ENCODE data around the gene ZNF672. TPM values are rescaled to one million over a fixed set of nuclear protein-coding genes. Genes with fewer than 3 reads are reported as not detected.

Gene ZNF672
- total and polyA plus RNA-seq, 2 of the 13 experiments (the other 11 are each of a cell fraction or from before 2014, with no cell fraction given): 17.2 to 22.9 TPM

DNA sequence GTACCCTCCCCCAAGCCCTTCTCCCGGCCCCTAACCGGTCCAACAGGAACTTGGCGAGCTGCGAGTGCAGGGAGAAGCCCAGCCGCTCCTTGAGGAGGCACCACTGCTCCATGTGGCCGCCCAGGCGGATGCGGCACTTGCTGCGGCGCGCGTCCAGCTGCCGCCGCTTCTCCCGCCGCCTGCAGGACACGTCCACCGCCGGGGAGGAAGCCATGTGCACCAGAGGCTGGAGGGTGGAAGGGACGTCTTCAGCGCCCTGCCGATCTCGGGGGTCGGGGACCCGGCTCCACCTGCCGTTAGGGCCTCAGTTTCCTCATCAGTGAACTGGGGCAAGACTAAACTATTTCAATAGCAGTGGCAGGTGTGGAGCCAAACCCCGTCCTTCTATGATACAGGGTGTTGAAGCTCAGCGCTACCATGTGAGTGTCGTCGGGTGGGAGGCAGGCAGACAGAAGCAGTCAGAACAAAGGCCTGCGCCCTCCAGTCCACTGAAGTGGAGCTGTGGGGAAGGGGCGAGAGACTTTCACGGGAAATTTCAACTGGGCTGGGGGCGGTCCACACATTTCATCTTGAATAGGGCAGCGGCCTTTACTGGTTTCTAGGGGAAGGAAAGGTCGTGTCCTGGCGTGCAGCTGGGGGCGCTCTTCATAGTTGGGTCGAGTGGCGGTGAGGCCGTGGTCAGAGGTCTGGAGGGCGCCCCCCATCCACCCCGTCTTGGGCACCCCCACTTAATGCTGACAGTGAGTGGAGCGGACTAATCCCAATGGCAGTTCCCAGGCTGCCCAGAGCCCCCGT is 20.3 kb downstream of the ZNF672 start (continued):
- TF ChIP-seq ETS1 (CRISPR knock-in tag; IDR thresholded peaks at IDR 0.05) (no peak), NFKB2 (CRISPR knock-in tag; IDR thresholded peaks at IDR 0.05; ENCODE audit: borderline replicate concordance) (peak; percentile 27; the same call in 1 of the 2 replicates), ZNF263 (CRISPR knock-in tag; IDR thresholded peaks at IDR 0.05) (no peak), CBX5 (CRISPR knock-in tag; IDR thresholded peaks at IDR 0.05; ENCODE audit: borderline replicate concordance) (0 out of 2 replicates have a peak, but pooled peaks have one; percentile 37), PRPF4 (IDR thresholded peaks at IDR 0.05; ENCODE audit: low read depth, low read length, poor library complexity, severe bottlenecking) (no peak), MXD4 (CRISPR knock-in tag; IDR thresholded peaks at IDR 0.05) (0 out of 2 replicates have a peak, but pooled peaks have one; percentile 15), SNAI1 (CRISPR knock-in tag; IDR thresholded peaks at IDR 0.05; ENCODE audit: borderline replicate concordance) (0 out of 2 replicates have a peak, but pooled peaks have one; percentile 20), TAF1 (CRISPR knock-in tag; IDR thresholded peaks at IDR 0.05) (peak; percentile 43; the same call in 1 of the 2 replicates)
- TF ChIP-seq, protein P1, sequence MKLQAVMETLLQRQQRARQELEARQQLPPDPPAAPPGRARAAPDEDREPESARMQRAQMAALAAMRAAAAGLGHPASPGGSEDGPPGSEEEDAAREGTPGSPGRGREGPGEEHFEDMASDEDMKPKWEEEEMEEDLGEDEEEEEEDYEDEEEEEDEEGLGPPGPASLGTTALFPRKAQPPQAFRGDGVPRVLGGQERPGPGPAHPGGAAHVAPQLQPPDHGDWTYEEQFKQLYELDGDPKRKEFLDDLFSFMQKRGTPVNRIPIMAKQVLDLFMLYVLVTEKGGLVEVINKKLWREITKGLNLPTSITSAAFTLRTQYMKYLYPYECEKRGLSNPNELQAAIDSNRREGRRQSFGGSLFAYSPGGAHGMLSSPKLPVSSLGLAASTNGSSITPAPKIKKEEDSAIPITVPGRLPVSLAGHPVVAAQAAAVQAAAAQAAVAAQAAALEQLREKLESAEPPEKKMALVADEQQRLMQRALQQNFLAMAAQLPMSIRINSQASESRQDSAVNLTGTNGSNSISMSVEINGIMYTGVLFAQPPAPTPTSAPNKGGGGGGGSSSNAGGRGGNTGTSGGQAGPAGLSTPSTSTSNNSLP (IDR thresholded peaks at IDR 0.05; ENCODE audit: low read depth, low read length): no peak
- TF ChIP-seq, protein P2, sequence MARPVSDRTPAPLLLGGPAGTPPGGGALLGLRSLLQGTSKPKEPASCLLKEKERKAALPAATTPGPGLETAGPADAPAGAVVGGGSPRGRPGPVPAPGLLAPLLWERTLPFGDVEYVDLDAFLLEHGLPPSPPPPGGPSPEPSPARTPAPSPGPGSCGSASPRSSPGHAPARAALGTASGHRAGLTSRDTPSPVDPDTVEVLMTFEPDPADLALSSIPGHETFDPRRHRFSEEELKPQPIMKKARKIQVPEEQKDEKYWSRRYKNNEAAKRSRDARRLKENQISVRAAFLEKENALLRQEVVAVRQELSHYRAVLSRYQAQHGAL (CRISPR knock-in tag; IDR thresholded peaks at IDR 0.05; ENCODE audit: not compliant biosample characterization): no peak
- TF ChIP-seq, protein P3, sequence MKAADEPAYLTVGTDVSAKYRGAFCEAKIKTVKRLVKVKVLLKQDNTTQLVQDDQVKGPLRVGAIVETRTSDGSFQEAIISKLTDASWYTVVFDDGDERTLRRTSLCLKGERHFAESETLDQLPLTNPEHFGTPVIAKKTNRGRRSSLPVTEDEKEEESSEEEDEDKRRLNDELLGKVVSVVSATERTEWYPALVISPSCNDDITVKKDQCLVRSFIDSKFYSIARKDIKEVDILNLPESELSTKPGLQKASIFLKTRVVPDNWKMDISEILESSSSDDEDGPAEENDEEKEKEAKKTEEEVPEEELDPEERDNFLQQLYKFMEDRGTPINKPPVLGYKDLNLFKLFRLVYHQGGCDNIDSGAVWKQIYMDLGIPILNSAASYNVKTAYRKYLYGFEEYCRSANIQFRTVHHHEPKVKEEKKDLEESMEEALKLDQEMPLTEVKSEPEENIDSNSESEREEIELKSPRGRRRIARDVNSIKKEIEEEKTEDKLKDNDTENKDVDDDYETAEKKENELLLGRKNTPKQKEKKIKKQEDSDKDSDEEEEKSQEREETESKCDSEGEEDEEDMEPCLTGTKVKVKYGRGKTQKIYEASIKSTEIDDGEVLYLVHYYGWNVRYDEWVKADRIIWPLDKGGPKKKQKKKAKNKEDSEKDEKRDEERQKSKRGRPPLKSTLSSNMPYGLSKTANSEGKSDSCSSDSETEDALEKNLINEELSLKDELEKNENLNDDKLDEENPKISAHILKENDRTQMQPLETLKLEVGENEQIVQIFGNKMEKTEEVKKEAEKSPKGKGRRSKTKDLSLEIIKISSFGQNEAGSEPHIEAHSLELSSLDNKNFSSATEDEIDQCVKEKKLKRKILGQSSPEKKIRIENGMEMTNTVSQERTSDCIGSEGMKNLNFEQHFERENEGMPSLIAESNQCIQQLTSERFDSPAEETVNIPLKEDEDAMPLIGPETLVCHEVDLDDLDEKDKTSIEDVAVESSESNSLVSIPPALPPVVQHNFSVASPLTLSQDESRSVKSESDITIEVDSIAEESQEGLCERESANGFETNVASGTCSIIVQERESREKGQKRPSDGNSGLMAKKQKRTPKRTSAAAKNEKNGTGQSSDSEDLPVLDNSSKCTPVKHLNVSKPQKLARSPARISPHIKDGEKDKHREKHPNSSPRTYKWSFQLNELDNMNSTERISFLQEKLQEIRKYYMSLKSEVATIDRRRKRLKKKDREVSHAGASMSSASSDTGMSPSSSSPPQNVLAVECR (CRISPR knock-in tag; IDR thresholded peaks at IDR 0.05; ENCODE audit: borderline replicate concordance): no peak

All from HepG2 (cell line).